Neuronal stem cell (in vitro differentiated cells): Measurements from ENCODE around the gene PLSCR5.

Source experiments
- DNase-seq: peaks from one replicate; pipeline ENCODE4 v3.0.0-alpha.2; 2013; ENCODE audit warnings: low spot score
- H2AFZ ChIP-seq: one replicate; pipeline ENCODE4 v1.6.1; 2013; ENCODE audit warnings: mild to moderate bottlenecking, low read length, inconsistent platforms
- H2AK5ac ChIP-seq: 2 replicates; pipeline ENCODE4 v1.6.1; 2013; ENCODE audit warnings: low read depth, mild to moderate bottlenecking, inconsistent platforms, low read length, moderate library complexity, mixed read lengths
- H2BK120ac ChIP-seq: 2 replicates; pipeline ENCODE4 v1.6.1; 2013; ENCODE audit warnings: low read depth, mild to moderate bottlenecking, inconsistent platforms, low read length, moderate library complexity, mixed read lengths
- H2BK12ac ChIP-seq: one replicate; pipeline ENCODE4 v1.6.1; 2013; ENCODE audit warnings: low read length, inconsistent platforms
- H2BK15ac ChIP-seq: 2 replicates; pipeline ENCODE4 v1.6.1; 2013; ENCODE audit warnings: mild to moderate bottlenecking, low read length, inconsistent platforms, mixed read lengths
- H2BK5ac ChIP-seq: one replicate; pipeline ENCODE4 v1.6.1; 2013; ENCODE audit warnings: inconsistent platforms, mild to moderate bottlenecking, low read length, moderate library complexity
- H3K14ac ChIP-seq: one replicate; pipeline ENCODE4 v1.6.1; 2013; ENCODE audit warnings: low read length, inconsistent platforms
- H3K18ac ChIP-seq: 2 replicates; pipeline ENCODE4 v1.6.1; 2013; ENCODE audit warnings: low read length, inconsistent platforms
- H3K23ac ChIP-seq: 2 replicates; pipeline ENCODE4 v1.6.1; 2013; ENCODE audit warnings: low read depth, mild to moderate bottlenecking, mixed read lengths, low read length, inconsistent platforms; ENCODE audit not compliant: poor library complexity
- H3K27ac ChIP-seq: replicated peaks from 3 replicates; pipeline ENCODE4 v1.5.1; 2013; ENCODE audit warnings: low read length, inconsistent platforms
- H3K27me3 ChIP-seq, 3 experiments: 2 replicates each; pipeline ENCODE4 v1.6.1; 2013; ENCODE audit warnings: low read length in 3 of 3, mild to moderate bottlenecking in 2 of 3, inconsistent platforms in 1 of 3, low read depth in 1 of 3, mixed read lengths in 1 of 3, moderate library complexity in 1 of 3; ENCODE audit not compliant: control insufficient read depth in 3 of 3, insufficient read depth in 3 of 3
- H3K36me3 ChIP-seq, 2 donors: replicated peaks in 1 of 2; 2 replicates each; pipeline ENCODE4 v1.6.1; 2013; ENCODE audit warnings: low read length in 2 of 2; ENCODE audit not compliant: control insufficient read depth in 2 of 2, insufficient read depth in 2 of 2
- H3K4ac ChIP-seq: 2 replicates; pipeline ENCODE4 v1.6.1; 2013; ENCODE audit warnings: inconsistent platforms, mild to moderate bottlenecking, low read length, moderate library complexity
- H3K4me1 ChIP-seq, 2 donors: 1 replicate in 1 of 2; 2 replicates in 1 of 2; pipeline ENCODE4 v1.6.1; 2013; ENCODE audit warnings: low read length in 2 of 2, low read depth in 1 of 2; ENCODE audit not compliant: control insufficient read depth in 2 of 2, insufficient read depth in 1 of 2
- H3K4me2 ChIP-seq: one replicate; pipeline ENCODE4 v1.6.1; 2013; ENCODE audit warnings: mild to moderate bottlenecking, low read length, inconsistent platforms; ENCODE audit not compliant: insufficient read depth, poor library complexity, severe bottlenecking
- H3K4me3 ChIP-seq, 2 donors: 2 replicates each; pipeline ENCODE4 v1.5.1; 2013; ENCODE audit warnings: low read length in 2 of 2, mild to moderate bottlenecking in 2 of 2, inconsistent platforms in 1 of 2, moderate library complexity in 1 of 2
- H3K79me1 ChIP-seq: one replicate; pipeline ENCODE4 v1.6.1; 2013; ENCODE audit warnings: low read depth, mild to moderate bottlenecking, inconsistent platforms, low read length, moderate library complexity
- H3K9ac ChIP-seq: one replicate; pipeline ENCODE4 v1.6.1; 2013; ENCODE audit warnings: mild to moderate bottlenecking, low read depth, low read length, inconsistent platforms; ENCODE audit not compliant: poor library complexity
- H3K9me3 ChIP-seq, 2 donors: replicated peaks in 1 of 2; 2 replicates each; pipeline versions ENCODE3 to v1.6.1; 2013; ENCODE audit warnings: low read length in 2 of 2, mild to moderate bottlenecking in 2 of 2, inconsistent platforms in 1 of 2, low read depth in 1 of 2, mixed read lengths in 1 of 2, moderate library complexity in 1 of 2; ENCODE audit not compliant: control insufficient read depth in 2 of 2, insufficient read depth in 1 of 2
- H4K8ac ChIP-seq: one replicate; pipeline ENCODE4 v1.6.1; 2013; ENCODE audit warnings: low read depth, mild to moderate bottlenecking, inconsistent platforms, low read length, moderate library complexity
- H4K91ac ChIP-seq: one replicate; pipeline ENCODE4 v1.6.1; 2013; ENCODE audit warnings: low read length, low read depth, mild to moderate bottlenecking, inconsistent platforms; ENCODE audit not compliant: poor library complexity
- WGBS, 2 donors: extraction: QIAGEN DNeasy Blood & Tissue Kit; methylation state at CpG; one replicate each; pipeline ENCODE4 v1.1.7; 2013; ENCODE audit warnings: missing lambda C conversion rate in 2 of 2, mixed read lengths in 1 of 2; ENCODE audit not compliant: insufficient read length in 2 of 2, insufficient replicate concordance in 1 of 2; ENCODE audit errors: extremely low coverage in 2 of 2; 5-methylcytosine and 5-hydroxymethylcytosine counted together

The PLSCR5 gene

GRCh38 chr3:146566138-146566537 is 39.0 kb downstream of the PLSCR5 start:
- no peak overlapping the region for H4K91ac ChIP-seq

GRCh38 chr3:146561879-146562278 is 43.3 kb downstream of the PLSCR5 start:
- no peak overlapping the region for H3K23ac ChIP-seq
- H2BK12ac ChIP-seq = no peak overlapping the region
- H3K9me3 ChIP-seq = no peaks in the 10 kb centered on the region
- H3K4me3 ChIP-seq = no peak overlapping the region
- H3K79me1 ChIP-seq = no peaks in the 10 kb centered on the region
- no peak overlapping the region for H2BK5ac ChIP-seq
- no peak overlapping the region for H3K9ac ChIP-seq
- H3K27me3 ChIP-seq = no peaks in the 10 kb centered on the region
- no peak overlapping the region for H3K18ac ChIP-seq
- H3K4me1 ChIP-seq = no peaks in the 10 kb centered on the region
- no CpG with 5 or more reads among the region's 1 CpG for WGBS, 2 donors
- no peak overlapping the region for H2BK120ac ChIP-seq
- DNase-seq = no peak
- H4K91ac ChIP-seq = no peak overlapping the region
- H2BK15ac ChIP-seq = no peak overlapping the region
- H2AFZ ChIP-seq = no peak overlapping the region
- H3K36me3 ChIP-seq = no peaks in the 10 kb centered on the region
- no peak overlapping the region for H3K4ac ChIP-seq
- no peak overlapping the region for H4K8ac ChIP-seq
- no peak overlapping the region for H3K14ac ChIP-seq
- H3K27ac ChIP-seq = no peak overlapping the region
- H3K4me2 ChIP-seq = no peak overlapping the region
- no peak overlapping the region for H2AK5ac ChIP-seq

More at GRCh38 chr3:146566138-146566537, 39.0 kb downstream of the PLSCR5 start:
- H2BK5ac ChIP-seq = no peak overlapping the region
- DNase-seq = no peak
- no peak overlapping the region for H3K18ac ChIP-seq
- H3K23ac ChIP-seq = no peak overlapping the region
- H3K4me2 ChIP-seq = no peak overlapping the region
- no peak overlapping the region for H3K4ac ChIP-seq
- H3K79me1 ChIP-seq = no peaks in the 10 kb centered on the region
- no peak overlapping the region for H2BK15ac ChIP-seq
- no peak overlapping the region for H2AK5ac ChIP-seq
- H2BK120ac ChIP-seq = no peak overlapping the region
- H3K4me1 ChIP-seq = no peaks in the 10 kb centered on the region
- H2AFZ ChIP-seq = no peak overlapping the region
- no peak overlapping the region for H3K9ac ChIP-seq
- no peak overlapping the region for H3K4me3 ChIP-seq
- no peak overlapping the region for H3K27ac ChIP-seq
- H3K14ac ChIP-seq = no peak overlapping the region
- H3K36me3 ChIP-seq = no peaks in the 10 kb centered on the region
- H3K9me3 ChIP-seq = no peaks in the 10 kb centered on the region
- no peaks in the 10 kb centered on the region for H3K27me3 ChIP-seq
- no peak overlapping the region for H2BK12ac ChIP-seq
- no peak overlapping the region for H4K8ac ChIP-seq

DNA sequence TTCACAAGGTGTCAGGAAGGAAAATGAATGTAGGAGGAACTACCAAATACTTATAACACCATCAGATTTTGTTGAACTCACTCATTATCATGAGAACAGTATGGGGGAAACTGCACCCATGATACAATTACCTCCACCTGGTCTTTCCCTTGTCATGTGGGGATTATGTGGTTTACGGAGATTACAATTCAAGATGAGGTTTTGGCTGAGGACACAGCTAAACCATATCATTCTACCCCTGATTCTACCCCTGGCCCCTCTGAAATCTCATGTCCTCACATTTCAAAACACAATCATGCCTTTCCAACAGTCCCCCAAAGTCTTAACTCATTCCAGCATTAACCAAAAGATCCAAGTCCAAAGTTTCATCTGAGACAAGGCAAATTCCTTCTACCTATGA is 43.7 kb downstream of the PLSCR5 start:
- Histone ChIP-seq H3K9me3 (no peaks in the 10 kb centered on the region), H3K27me3 (no peaks in the 10 kb centered on the region), H2AK5ac (no peak overlapping the region), H4K8ac (no peak overlapping the region), H2AFZ (no peak overlapping the region), H3K4me3 (no peak overlapping the region), H2BK5ac (no peak overlapping the region), H3K79me1 (no peaks in the 10 kb centered on the region), H2BK120ac (no peak overlapping the region), H3K27ac (no peak overlapping the region), H3K9ac (no peak overlapping the region), H3K23ac (no peak overlapping the region), H2BK15ac (no peak overlapping the region), H3K18ac (no peak overlapping the region), H3K14ac (no peak overlapping the region), H3K4me2 (no peak overlapping the region), H3K4me1 (no peaks in the 10 kb centered on the region), H3K4ac (no peak overlapping the region), H3K36me3 (no peaks in the 10 kb centered on the region), H2BK12ac (no peak overlapping the region), H4K91ac (no peak overlapping the region)
- no CpG with 5 or more reads among the region's 1 CpG for WGBS, 2 donors
- no peak for DNase-seq

DNA sequence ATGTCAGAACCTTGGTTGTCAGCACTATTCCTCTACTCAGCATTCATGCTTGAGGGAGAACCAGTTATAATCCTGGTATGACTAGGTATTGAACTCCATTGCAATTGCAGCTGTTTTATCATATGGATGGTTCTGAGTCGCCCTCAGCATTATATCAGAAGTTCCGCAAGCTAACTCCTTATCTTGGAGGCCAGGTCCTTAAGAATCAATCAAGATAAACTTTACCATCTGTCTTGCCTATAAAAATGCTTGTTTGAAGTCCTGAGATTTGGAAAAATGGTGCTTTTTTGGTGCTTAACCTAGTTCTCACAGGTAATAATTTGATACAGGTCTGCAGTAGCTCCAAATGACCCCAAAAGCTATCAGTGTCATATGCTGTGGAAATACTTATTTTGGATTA is 44.5 kb downstream of the PLSCR5 start:
- H3K18ac ChIP-seq = no peak overlapping the region
- WGBS, 2 donors = no CpG with 5 or more reads among the region's 2 CpGs
- H3K4me1 ChIP-seq = no peaks in the 10 kb centered on the region

More for the DNA sequence above, 44.5 kb downstream of the PLSCR5 start:
- DNase-seq = no peak
- Histone ChIP-seq H4K8ac (no peak overlapping the region), H2BK15ac (no peak overlapping the region), H3K79me1 (no peaks in the 10 kb centered on the region), H2AK5ac (no peak overlapping the region), H2BK5ac (no peak overlapping the region), H2AFZ (no peak overlapping the region), H4K91ac (no peak overlapping the region), H3K4ac (no peak overlapping the region), H3K14ac (no peak overlapping the region), H3K4me2 (no peak overlapping the region), H2BK120ac (no peak overlapping the region), H3K27me3 (no peaks in the 10 kb centered on the region), H3K36me3 (no peaks in the 10 kb centered on the region), H3K9me3 (no peaks in the 10 kb centered on the region), H3K27ac (no peak overlapping the region), H2BK12ac (no peak overlapping the region), H3K23ac (no peak overlapping the region), H3K9ac (no peak overlapping the region), H3K4me3 (no peak overlapping the region)
